Ascending aorta (tissue), 2 donors: ENCODE data around the gene EMILIN3. TPM values are rescaled to one million over a fixed set of nuclear protein-coding genes. Genes with fewer than 3 reads are reported as not detected.

Experiments
- DNase-seq, 2 donors: peaks; one replicate each; pipeline ENCODE4 v3.0.0-alpha.2; 2019; ENCODE audit warnings: low spot score in 2 of 2
- H3K27ac ChIP-seq, 2 donors: fragments of 200-600 bp; sonication (generic); one replicate each; pipeline ENCODE4 v1.5.1; 2016 to 2017; ENCODE audit warnings: mild to moderate bottlenecking in 1 of 2
- H3K27me3 ChIP-seq: fragments of 200-600 bp; sonication (generic); one replicate; pipeline ENCODE4 v1.5.1; 2017
- H3K36me3 ChIP-seq, 2 donors: fragments of 200-600 bp; sonication (generic); one replicate each; pipeline ENCODE4 v1.5.1; 2016
- H3K4me1 ChIP-seq, 2 donors: fragments of 200-600 bp; sonication (generic); one replicate each; pipeline ENCODE4 v1.5.1; 2016 to 2017; ENCODE audit warnings: mild to moderate bottlenecking in 1 of 2
- H3K4me3 ChIP-seq, 2 donors: fragments of 200-600 bp; sonication (generic); one replicate each; pipeline ENCODE4 v1.5.1; 2016 to 2017; ENCODE audit warnings: mild to moderate bottlenecking in 1 of 2
- H3K9me3 ChIP-seq, 2 donors: fragments of 200-600 bp; sonication (generic); one replicate each; pipeline ENCODE4 v1.5.1; 2016
- CTCF ChIP-seq, 3 experiments: fragments of 200-600 bp in 2 of 3; fragments of 450-650 bp in 1 of 3; sonication (generic) in 2 of 3; IDR thresholded peaks; one replicate each; pipeline ENCODE4 v1.5.1; 2016 to 2019; ENCODE audit warnings: antibody characterized with exemption in 3 of 3, mild to moderate bottlenecking in 1 of 3, moderate library complexity in 1 of 3
- intact Hi-C: fragments of 100-400 bp; cut with DNase I; formaldehyde crosslinking; loops from one replicate; pipeline ENCODE4 v1.15.1; 2023
- total RNA-seq: library from RNA; depleted of rRNA; stranded (reverse); fragments of >200 nt; gene quantifications from one replicate; pipeline ENCODE4 v1.1.0, GENCODE V29; 2016

EMILIN3 gene
- total RNA-seq, 1 donor from 2014 or later, result 0.53 TPM

- Histone ChIP-seq H3K4me3 (no peak overlapping the region), H3K27ac (no peak overlapping the region), H3K36me3 (peaks cover 73 to 82% of the 10 kb centered on the region in 2 donors)
Observed at GRCh38 chr20:41406353-41406752, 39.7 kb upstream of the EMILIN3 start.

GRCh38 chr20:41405436-41405835 lies 38.8 kb upstream of the EMILIN3 start:
- Histone ChIP-seq H3K4me3 (no peak overlapping the region), H3K27ac (no peak overlapping the region), H3K36me3 (peaks cover 71 to 75% of the 10 kb centered on the region in 2 donors), H3K27me3 (no peaks in the 10 kb centered on the region), H3K9me3 (no peaks in the 10 kb centered on the region), H3K4me1 (no peaks in the 10 kb centered on the region)
- intact Hi-C loops, result no loop called here
- no peak for DNase-seq
- no peak for TF ChIP-seq CTCF (IDR thresholded peaks at IDR 0.05)

More at GRCh38 chr20:41406353-41406752, 39.7 kb upstream of the EMILIN3 start:
- DNase-seq, result no peak
- Histone ChIP-seq H3K27me3 (no peaks in the 10 kb centered on the region), H3K9me3 (no peaks in the 10 kb centered on the region), H3K4me1 (peaks cover 0 to 4% of the 10 kb centered on the region in 2 donors)
- TF ChIP-seq CTCF (IDR thresholded peaks at IDR 0.05), result no peak
- intact Hi-C loops, result no loop called here

GRCh38 chr20:41403604-41404003 lies 37.0 kb upstream of the EMILIN3 start:
- Histone ChIP-seq H3K27me3 (no peaks in the 10 kb centered on the region), H3K9me3 (no peaks in the 10 kb centered on the region), H3K36me3 (peaks cover 53 to 57% of the 10 kb centered on the region in 2 donors), H3K4me1 (no peaks in the 10 kb centered on the region), H3K27ac (no peak overlapping the region), H3K4me3 (no peak overlapping the region)
- TF ChIP-seq CTCF (IDR thresholded peaks at IDR 0.05), result no peak
- intact Hi-C loops, result no loop called here
- DNase-seq, result no peak

- intact Hi-C loops, result loop anchor here (5.0 kb wide), 1 partner anchor 46 kb away; no protein-coding TSS in a partner anchor
Observed at GRCh38 chr20:41398408-41398807, 31.8 kb upstream of the EMILIN3 start.

GRCh38 chr20:41395667-41396664 lies 29.3 kb upstream of the EMILIN3 start:
- Histone ChIP-seq H3K4me3 (no peak overlapping the region), H3K27ac (no peak overlapping the region), H3K9me3 (no peaks in the 10 kb centered on the region), H3K4me1 (no peaks in the 10 kb centered on the region), H3K36me3 (no peaks in the 10 kb centered on the region), H3K27me3 (no peaks in the 10 kb centered on the region)
- DNase-seq, result no peak
- intact Hi-C loops, result loop anchor here (5.0 kb wide), 1 partner anchor 44 kb away; no protein-coding TSS in a partner anchor
- no peak for TF ChIP-seq CTCF (IDR thresholded peaks at IDR 0.05)

More at GRCh38 chr20:41398408-41398807, 31.8 kb upstream of the EMILIN3 start:
- Histone ChIP-seq H3K9me3 (no peaks in the 10 kb centered on the region), H3K4me1 (no peaks in the 10 kb centered on the region), H3K4me3 (no peak overlapping the region), H3K27ac (no peak overlapping the region), H3K27me3 (no peaks in the 10 kb centered on the region), H3K36me3 (peaks cover 4 to 5% of the 10 kb centered on the region in 2 donors)
- no peak for TF ChIP-seq CTCF (IDR thresholded peaks at IDR 0.05)
- DNase-seq, result no peak
